Activated B cell treated with CpG ODN at 0.5 μM for 24 hours (primary cell): ENCODE results near the gene PLSCR2. TPM values are rescaled to one million over a fixed set of nuclear protein-coding genes. Genes with fewer than 3 reads are reported as not detected.

Experiments used
- ATAC-seq: fragments of 200-7000 bp; cut with Tn5 transposase; one replicate; pipeline ENCODE4 v1.10.0; 2021; ENCODE audit warnings: low read depth, mild to moderate bottlenecking, moderate library complexity
- CTCF ChIA-PET: fragments of 350-600 bp; sonication (Branson Sonifier 250); formaldehyde crosslinking; loops from one replicate; lab custom pipeline; 2021; ENCODE audit warnings: antibody characterized with exemption; lab: Charles Lee
- POLR2A ChIA-PET: fragments of 350-600 bp; sonication (Branson Sonifier 250); formaldehyde crosslinking; loops from one replicate; lab custom pipeline; 2021; ENCODE audit warnings: antibody characterized with exemption; lab: Charles Lee
- DNase-seq: peaks from one replicate; pipeline ENCODE4 v3.0.0; 2022
- H3K27ac Mint-ChIP-seq: one replicate; pipeline ENCODE4 v1.8.0; 2020; ENCODE audit warnings: mixed read lengths
- H3K27me3 Mint-ChIP-seq: one replicate; pipeline ENCODE4 v1.8.0; 2021; ENCODE audit warnings: mixed read lengths
- H3K36me3 Mint-ChIP-seq: one replicate; pipeline ENCODE4 v1.8.0; 2021; ENCODE audit warnings: low read depth, mixed read lengths
- H3K4me1 Mint-ChIP-seq: one replicate; pipeline ENCODE4 v1.8.0; 2021; ENCODE audit warnings: mixed read lengths
- H3K4me3 Mint-ChIP-seq: one replicate; pipeline ENCODE4 v1.8.0; 2020; ENCODE audit warnings: mild to moderate bottlenecking, mixed read lengths
- H3K9me3 Mint-ChIP-seq: one replicate; pipeline ENCODE4 v1.8.0; 2020; ENCODE audit warnings: mixed read lengths
- CTCF ChIP-seq: fragments of 200-600 bp; IDR thresholded peaks from one replicate; pipeline ENCODE4 v1.8.0; 2022; ENCODE audit warnings: antibody characterized with exemption, mild to moderate bottlenecking
- intact Hi-C: fragments of 100-400 bp; cut with micrococcal nuclease; formaldehyde crosslinking; loops from one replicate; pipeline ENCODE4 v1.15.1; 2024
- total RNA-seq: library from RNA; stranded (reverse); gene quantifications from 2 replicates; pipeline ENCODE4 v1.2.3, GENCODE V29; 2022

PLSCR2 gene
- total RNA-seq, 1 donor from 2014 or later: not detected

GRCh38 chr3:146496726-146497125 is 27.4 kb upstream of the PLSCR2 start:
- no peak for TF ChIP-seq CTCF
- Mint-ChIP-seq H3K36me3 (no peaks in the 10 kb centered on the region), H3K27me3 (peaks cover 16% of the 10 kb centered on the region), H3K9me3 (peaks cover 1% of the 10 kb centered on the region), H3K27ac (no peak overlapping the region), H3K4me3 (no peak overlapping the region), H3K4me1 (no peaks in the 10 kb centered on the region)
- DNase-seq (no peak), ATAC-seq (no peak)
- POLR2A ChIA-PET: no interaction called here
- CTCF ChIA-PET: no interaction called here
- intact Hi-C loops: no loop called here

DNA sequence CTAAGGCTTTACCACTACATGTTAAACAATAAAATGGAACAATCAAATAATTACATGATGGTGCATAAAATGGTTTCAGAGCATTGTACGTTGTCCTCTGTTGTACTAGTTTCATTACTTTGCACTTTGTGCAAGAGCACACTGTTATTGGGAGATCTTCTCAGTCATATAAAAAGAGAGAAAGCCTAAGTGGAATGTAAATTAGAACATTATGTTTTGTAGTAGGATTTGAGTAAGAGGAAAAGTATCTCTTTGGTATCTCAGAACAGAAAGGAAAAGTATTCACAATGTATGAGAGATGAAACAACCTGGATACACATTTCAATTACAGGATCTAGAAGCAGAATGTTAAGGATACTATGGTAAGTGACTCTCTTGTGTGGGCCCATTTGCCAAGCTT is 26.9 kb upstream of the PLSCR2 start:
- TF ChIP-seq CTCF: no peak
- peaks cover 2% of the 10 kb centered on the region for H3K9me3 Mint-ChIP-seq
- no peaks in the 10 kb centered on the region for H3K4me1 Mint-ChIP-seq
- H3K27me3 Mint-ChIP-seq: peaks cover 16% of the 10 kb centered on the region
- H3K27ac Mint-ChIP-seq: no peak overlapping the region
- ChIA-PET POLR2A (no interaction called here), CTCF (no interaction called here)
- DNase-seq (no peak), ATAC-seq (no peak)
- no peaks in the 10 kb centered on the region for H3K36me3 Mint-ChIP-seq
- no peak overlapping the region for H3K4me3 Mint-ChIP-seq
- intact Hi-C loops: no loop called here

DNA sequence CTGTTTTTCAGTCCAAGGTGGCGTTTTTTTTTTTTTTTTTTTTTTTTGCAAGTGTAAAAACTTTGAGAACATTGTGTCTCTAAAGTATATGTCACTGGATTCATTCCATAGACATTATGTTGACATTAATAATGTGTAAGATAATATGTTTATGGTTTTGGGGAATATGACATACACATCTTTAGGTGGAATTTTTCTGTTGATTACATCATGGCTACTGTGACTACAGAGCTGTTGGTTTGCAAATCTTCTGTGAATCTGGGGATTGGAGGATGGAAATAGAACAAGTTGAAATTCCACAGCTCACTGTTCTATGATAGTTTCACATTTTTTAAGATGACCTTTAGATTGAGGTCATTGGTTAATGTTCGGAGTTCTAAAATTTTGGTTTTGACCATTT is 24.4 kb upstream of the PLSCR2 start:
- no peak overlapping the region for H3K4me3 Mint-ChIP-seq
- TF ChIP-seq CTCF: no peak
- H3K4me1 Mint-ChIP-seq: no peaks in the 10 kb centered on the region
- ChIA-PET POLR2A (no interaction called here), CTCF (no interaction called here)
- H3K9me3 Mint-ChIP-seq: peaks cover 11% of the 10 kb centered on the region
- no peak overlapping the region for H3K27ac Mint-ChIP-seq
- ATAC-seq (no peak), DNase-seq (no peak)
- H3K27me3 Mint-ChIP-seq: peaks cover 18% of the 10 kb centered on the region
- no peaks in the 10 kb centered on the region for H3K36me3 Mint-ChIP-seq
- intact Hi-C loops: no loop called here

DNA sequence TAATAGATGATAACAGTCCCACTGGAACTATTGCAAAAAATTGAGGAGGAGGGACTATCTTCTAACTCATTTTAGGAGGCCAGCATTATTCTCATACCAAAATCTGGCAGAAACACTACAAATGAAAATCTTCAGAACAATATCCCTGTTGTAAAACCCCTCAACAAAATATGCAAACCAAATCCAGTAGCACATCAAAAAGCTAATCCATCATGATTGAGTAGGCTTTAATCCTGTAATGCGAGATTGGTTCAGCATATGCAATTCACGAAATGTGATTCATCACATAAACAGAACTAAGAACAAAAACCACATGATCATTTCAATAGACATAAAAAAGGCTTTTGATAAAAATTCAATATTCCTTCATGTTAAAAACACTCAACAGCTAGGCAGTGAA is 23.9 kb upstream of the PLSCR2 start:
- intact Hi-C loops: no loop called here

DNA sequence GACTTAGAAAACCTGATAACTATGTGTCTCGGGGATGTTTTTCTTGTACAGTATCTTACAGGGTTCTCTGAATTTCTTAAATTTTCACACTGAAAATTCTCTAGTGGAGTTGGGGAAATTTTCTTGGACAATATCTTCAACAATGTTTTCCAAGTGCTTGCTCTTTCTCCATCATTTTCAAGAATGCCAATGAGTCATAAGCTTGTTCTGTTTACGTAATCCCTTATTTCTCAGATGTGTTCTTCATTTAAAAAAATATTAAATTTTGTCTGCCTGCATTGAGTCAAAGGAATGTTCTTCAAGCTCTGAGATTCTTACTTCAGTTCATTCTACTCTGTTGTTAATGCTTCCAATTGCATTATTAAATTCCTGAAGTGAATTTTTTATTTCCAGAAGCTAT is 21.9 kb upstream of the PLSCR2 start:
- ATAC-seq: no peak
- Mint-ChIP-seq H3K27ac (no peak overlapping the region), H3K36me3 (no peaks in the 10 kb centered on the region), H3K4me3 (no peak overlapping the region), H3K9me3 (peaks cover 12% of the 10 kb centered on the region), H3K4me1 (no peaks in the 10 kb centered on the region), H3K27me3 (peaks cover 16% of the 10 kb centered on the region)
- TF ChIP-seq CTCF: no peak
- ChIA-PET POLR2A (no interaction called here), CTCF (no interaction called here)
- intact Hi-C loops: no loop called here
- DNase-seq: no peak

More for the DNA sequence above, 23.9 kb upstream of the PLSCR2 start:
- Mint-ChIP-seq H3K9me3 (peaks cover 12% of the 10 kb centered on the region), H3K27me3 (peaks cover 18% of the 10 kb centered on the region), H3K27ac (no peak overlapping the region), H3K4me1 (no peaks in the 10 kb centered on the region), H3K36me3 (no peaks in the 10 kb centered on the region), H3K4me3 (no peak overlapping the region)
- ATAC-seq (no peak), DNase-seq (no peak)
- ChIA-PET POLR2A (no interaction called here), CTCF (no interaction called here)
- no peak for TF ChIP-seq CTCF
